Right renal pelvis (tissue), 4 donors: Measurements from ENCODE around the gene FCHSD1. TPM values are rescaled to one million over a fixed set of nuclear protein-coding genes. Genes with fewer than 3 reads are reported as not detected.

Experiments
- DNase-seq, 4 donors: peaks; one replicate each; pipeline ENCODE4 v3.0.0-alpha.2; 2013; ENCODE audit warnings: low read depth in 4 of 4, low spot score in 3 of 4, missing footprints in 1 of 4
- polyA plus RNA-seq, 4 donors: library from polyadenylated mRNA; unstranded; fragments of 120-200 nt; gene quantifications; one replicate each; pipeline ENCODE4 v1.2.1, GENCODE V29; 2013; ENCODE audit not compliant: insufficient read length in 4 of 4

FCHSD1 gene
- polyA plus RNA-seq, result 10 to 100 TPM; 11.6 to 14.3 (median 13.8) TPM

- peak; percentile 67 to 70 (median 68) for DNase-seq
Measured at GRCh38 chr5:141650851-141651727, at the start of gene FCHSD1. TSS of gene FCHSD1 (minus strand) at chr5:141651418. CDS start at chr5:141651368, 50 bp downstream.

GRCh38 chr5:141697586-141697985 is 46.4 kb upstream of the FCHSD1 start:
- no peak for DNase-seq

GRCh38 chr5:141696431-141696830 is 45.2 kb upstream of the FCHSD1 start:
- no peak for DNase-seq

GRCh38 chr5:141695627-141696215 is 44.5 kb upstream of the FCHSD1 start:
- no peak for DNase-seq

GRCh38 chr5:141694479-141694878 is 43.3 kb upstream of the FCHSD1 start:
- no peak for DNase-seq

- no peak for DNase-seq
Measured at GRCh38 chr5:141692919-141693725, 41.9 kb upstream of the FCHSD1 start.

- no peak for DNase-seq
Measured at GRCh38 chr5:141692533-141692888, 41.3 kb upstream of the FCHSD1 start.

GRCh38 chr5:141691867-141692532 is 40.8 kb upstream of the FCHSD1 start:
- peak in 1 of 4 donors; percentile 80 for DNase-seq

- no peak for DNase-seq
Measured at GRCh38 chr5:141691286-141691866, 40.2 kb upstream of the FCHSD1 start.

- no peak for DNase-seq
Measured at GRCh38 chr5:141686648-141687416, 35.6 kb upstream of the FCHSD1 start.

- DNase-seq, result no peak
Measured at GRCh38 chr5:141685591-141685990, 34.4 kb upstream of the FCHSD1 start.

GRCh38 chr5:141683596-141684141 is 32.5 kb upstream of the FCHSD1 start:
- no peak for DNase-seq

GRCh38 chr5:141681695-141682641 is 30.8 kb upstream of the FCHSD1 start, which contains the start of gene ARAP3:
TSS of gene ARAP3 (minus strand) at chr5:141682230. CDS start at chr5:141680486, 1,744 bp downstream.
- DNase-seq, result no peak

- DNase-seq, result no peak
Measured at GRCh38 chr5:141681295-141681694, 30.1 kb upstream of the FCHSD1 start.

GRCh38 chr5:141680751-141681201 is 29.6 kb upstream of the FCHSD1 start:
- DNase-seq, result no peak

GRCh38 chr5:141680178-141680577 is 29.0 kb upstream of the FCHSD1 start:
- no peak for DNase-seq

GRCh38 chr5:141677415-141677814 is 26.2 kb upstream of the FCHSD1 start:
- no peak for DNase-seq

- DNase-seq, result no peak
Measured at GRCh38 chr5:141675672-141676071, 24.5 kb upstream of the FCHSD1 start.
